HepG2 (cell line): Measurements from ENCODE around the gene VCAN. TPM values are rescaled to one million over a fixed set of nuclear protein-coding genes. Genes with fewer than 3 reads are reported as not detected.

Experiments
- ISL2 ChIP-seq: sonication (generic); formaldehyde crosslinking; IDR thresholded peaks from 2 replicates; pipeline ENCODE4 v1.5.0; 2020; ENCODE audit warnings: missing genetic modification reagents
- NCOA1 ChIP-seq: sonication (generic); formaldehyde crosslinking; IDR thresholded peaks from 2 replicates; pipeline ENCODE4 v1.9.0; 2021; ENCODE audit warnings: missing genetic modification reagents
- RFXANK ChIP-seq: IDR thresholded peaks from 2 replicates; pipeline ENCODE4 v1.6.1; 2016
- ZNF33A ChIP-seq: sonication (generic); formaldehyde crosslinking; IDR thresholded peaks from 2 replicates; pipeline ENCODE4 v1.5.1; 2020; ENCODE audit warnings: missing genetic modification reagents, mild to moderate bottlenecking, moderate library complexity, borderline replicate concordance
- polyA plus RNA-seq, 8 experiments: library from polyadenylated mRNA; depleted of rRNA in 3 of 8; stranded (reverse) in 7 of 8; unstranded in 1 of 8; fragments of >200 nt; fragmentation: Illumina TruSeq in 4 of 8; extraction: Trizol in 4 of 8; gene quantifications; 2 replicates each; pipeline versions ENCODE4 v1.2.1 to v1.2.3, GENCODE V29; 2011 to 2016; ENCODE audit warnings: low read depth in 4 of 8, missing spikeins in 1 of 8, mixed read lengths in 1 of 8; ENCODE audit not compliant: insufficient read depth in 1 of 8
- total RNA-seq, 5 experiments: library from RNA; depleted of rRNA; stranded (reverse); fragments of >200 nt; fragmentation: Illumina TruSeq; extraction: Trizol; gene quantifications; 2 replicates each; pipeline ENCODE4 v1.2.3, GENCODE V29; 2016; ENCODE audit warnings: low read depth in 1 of 5
- TF ChIP-seq, protein P1 (sequence below), 2 experiments: fragments of 450-650 bp in 1 of 2; sonication (generic) in 1 of 2; formaldehyde crosslinking in 1 of 2; IDR thresholded peaks; 2 replicates each; pipeline versions ENCODE4 v1.6.1 to v1.8.0; 2016 to 2022; ENCODE audit warnings: antibody characterized with exemption in 1 of 2, mild to moderate bottlenecking in 1 of 2, missing genetic modification reagents in 1 of 2

The VCAN gene
- total and polyA plus RNA-seq, 2 of the 13 experiments (the other 11 are each of a cell fraction or from before 2014, with no cell fraction given) = 1.2 to 3.5 TPM

DNA sequence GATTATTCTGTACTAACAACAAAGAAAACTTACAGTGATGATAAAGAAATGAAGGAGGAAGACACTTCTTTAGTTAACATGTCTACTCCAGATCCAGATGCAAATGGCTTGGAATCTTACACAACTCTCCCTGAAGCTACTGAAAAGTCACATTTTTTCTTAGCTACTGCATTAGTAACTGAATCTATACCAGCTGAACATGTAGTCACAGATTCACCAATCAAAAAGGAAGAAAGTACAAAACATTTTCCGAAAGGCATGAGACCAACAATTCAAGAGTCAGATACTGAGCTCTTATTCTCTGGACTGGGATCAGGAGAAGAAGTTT, 67.9 kb downstream of the VCAN start (continued):
- TF ChIP-seq, protein P1, sequence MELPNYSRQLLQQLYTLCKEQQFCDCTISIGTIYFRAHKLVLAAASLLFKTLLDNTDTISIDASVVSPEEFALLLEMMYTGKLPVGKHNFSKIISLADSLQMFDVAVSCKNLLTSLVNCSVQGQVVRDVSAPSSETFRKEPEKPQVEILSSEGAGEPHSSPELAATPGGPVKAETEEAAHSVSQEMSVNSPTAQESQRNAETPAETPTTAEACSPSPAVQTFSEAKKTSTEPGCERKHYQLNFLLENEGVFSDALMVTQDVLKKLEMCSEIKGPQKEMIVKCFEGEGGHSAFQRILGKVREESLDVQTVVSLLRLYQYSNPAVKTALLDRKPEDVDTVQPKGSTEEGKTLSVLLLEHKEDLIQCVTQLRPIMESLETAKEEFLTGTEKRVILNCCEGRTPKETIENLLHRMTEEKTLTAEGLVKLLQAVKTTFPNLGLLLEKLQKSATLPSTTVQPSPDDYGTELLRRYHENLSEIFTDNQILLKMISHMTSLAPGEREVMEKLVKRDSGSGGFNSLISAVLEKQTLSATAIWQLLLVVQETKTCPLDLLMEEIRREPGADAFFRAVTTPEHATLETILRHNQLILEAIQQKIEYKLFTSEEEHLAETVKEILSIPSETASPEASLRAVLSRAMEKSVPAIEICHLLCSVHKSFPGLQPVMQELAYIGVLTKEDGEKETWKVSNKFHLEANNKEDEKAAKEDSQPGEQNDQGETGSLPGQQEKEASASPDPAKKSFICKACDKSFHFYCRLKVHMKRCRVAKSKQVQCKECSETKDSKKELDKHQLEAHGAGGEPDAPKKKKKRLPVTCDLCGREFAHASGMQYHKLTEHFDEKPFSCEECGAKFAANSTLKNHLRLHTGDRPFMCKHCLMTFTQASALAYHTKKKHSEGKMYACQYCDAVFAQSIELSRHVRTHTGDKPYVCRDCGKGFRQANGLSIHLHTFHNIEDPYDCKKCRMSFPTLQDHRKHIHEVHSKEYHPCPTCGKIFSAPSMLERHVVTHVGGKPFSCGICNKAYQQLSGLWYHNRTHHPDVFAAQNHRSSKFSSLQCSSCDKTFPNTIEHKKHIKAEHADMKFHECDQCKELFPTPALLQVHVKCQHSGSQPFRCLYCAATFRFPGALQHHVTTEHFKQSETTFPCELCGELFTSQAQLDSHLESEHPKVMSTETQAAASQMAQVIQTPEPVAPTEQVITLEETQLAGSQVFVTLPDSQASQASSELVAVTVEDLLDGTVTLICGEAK (IDR thresholded peaks at IDR 0.05) = no peak
- TF ChIP-seq, protein P1 (CRISPR knock-in tag; IDR thresholded peaks at IDR 0.05) = no peak
- TF ChIP-seq RFXANK (CRISPR knock-in tag) (no peak), NCOA1 (no peak), ZNF33A (CRISPR knock-in tag) (no peak), ISL2 (CRISPR knock-in tag) (no peak)
